Rectal smooth muscle tissue (tissue), 1 donor: ENCODE measurements around the gene METTL24.
"Not testable (repeated sequence)": the region's sequence is repeated elsewhere in the genome, so short reads cannot be mapped to it uniquely, and the experiment has no call there.

Experiments used
- H3K27ac ChIP-seq: one replicate; pipeline ENCODE4 v1.7.0; 2013; ENCODE audit warnings: low read depth, low read length, inconsistent platforms
- H3K27me3 ChIP-seq: one replicate; pipeline ENCODE4 v1.7.0; 2013; ENCODE audit warnings: low read length; ENCODE audit not compliant: control insufficient read depth, insufficient read depth
- H3K36me3 ChIP-seq: one replicate; pipeline ENCODE4 v1.7.0; 2013; ENCODE audit warnings: low read length; ENCODE audit not compliant: control insufficient read depth, insufficient read depth
- H3K4me1 ChIP-seq: one replicate; pipeline ENCODE4 v1.7.0; 2013; ENCODE audit warnings: low read length; ENCODE audit not compliant: control insufficient read depth, insufficient read depth
- H3K4me3 ChIP-seq: one replicate; pipeline ENCODE4 v1.7.0; 2013; ENCODE audit warnings: low read length
- H3K9ac ChIP-seq: one replicate; pipeline ENCODE4 v1.7.0; 2013; ENCODE audit warnings: low read length

The METTL24 gene

GRCh38 chr6:110356778-110357177 lies 1.4 kb downstream of the METTL24 start:
- no peaks in the 10 kb centered on the region for H3K27me3 ChIP-seq
- peaks cover 50% of the 10 kb centered on the region for H3K4me1 ChIP-seq
- no peaks in the 10 kb centered on the region for H3K36me3 ChIP-seq
- peak overlapping the region; percentile 97 for H3K27ac ChIP-seq
- H3K4me3 ChIP-seq = peak overlapping the region; percentile 73
- H3K9ac ChIP-seq = peak overlapping the region; percentile 82

DNA sequence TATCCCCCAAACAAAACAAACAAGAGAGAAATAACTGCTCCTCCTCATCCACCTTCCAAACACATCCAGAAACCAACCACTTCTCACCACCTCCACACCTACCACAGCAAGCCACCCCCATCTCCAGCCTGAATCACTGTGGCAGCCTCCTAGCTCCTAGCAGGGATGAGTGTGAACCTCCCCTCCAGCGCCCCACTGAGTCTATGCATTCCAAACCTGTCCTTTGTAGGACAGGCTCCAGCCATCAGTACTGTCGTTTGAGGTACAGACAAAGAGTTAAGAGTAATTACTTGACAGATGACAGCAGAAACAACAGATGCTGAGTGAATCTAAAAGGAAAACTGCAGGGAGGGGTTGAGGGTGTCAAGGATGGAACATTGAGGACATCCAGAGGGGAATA lies 2.4 kb downstream of the METTL24 start:
- Histone ChIP-seq H3K4me1 (peaks cover 56% of the 10 kb centered on the region), H3K27me3 (no peaks in the 10 kb centered on the region), H3K36me3 (no peaks in the 10 kb centered on the region), H3K4me3 (peak overlapping the region; percentile 73), H3K9ac (no peak overlapping the region), H3K27ac (peak overlapping the region; percentile 97)

DNA sequence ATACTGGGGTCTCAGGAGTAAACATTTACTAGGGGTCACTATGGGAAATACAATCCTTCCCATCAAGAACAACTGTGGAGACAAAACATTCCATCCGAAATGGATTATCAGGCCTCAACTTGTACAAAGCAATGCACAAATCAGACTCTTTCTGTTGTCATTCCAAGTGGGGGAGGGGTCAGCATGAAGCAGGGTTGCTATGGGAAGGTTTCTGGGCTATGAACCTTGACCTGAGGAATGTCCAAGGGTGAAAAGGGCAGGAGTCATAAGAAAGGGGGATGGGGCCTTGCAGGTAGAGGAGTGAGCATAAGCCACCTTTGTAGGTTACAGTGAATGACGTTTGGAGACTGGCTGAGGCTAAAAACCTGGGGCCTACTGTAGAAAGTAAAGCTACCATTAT lies 3.1 kb downstream of the METTL24 start:
- Histone ChIP-seq H3K36me3 (no peaks in the 10 kb centered on the region), H3K27me3 (no peaks in the 10 kb centered on the region), H3K9ac (no peak overlapping the region), H3K4me1 (peaks cover 56% of the 10 kb centered on the region), H3K4me3 (peak overlapping the region; percentile 73), H3K27ac (peak overlapping the region; percentile 97)

DNA sequence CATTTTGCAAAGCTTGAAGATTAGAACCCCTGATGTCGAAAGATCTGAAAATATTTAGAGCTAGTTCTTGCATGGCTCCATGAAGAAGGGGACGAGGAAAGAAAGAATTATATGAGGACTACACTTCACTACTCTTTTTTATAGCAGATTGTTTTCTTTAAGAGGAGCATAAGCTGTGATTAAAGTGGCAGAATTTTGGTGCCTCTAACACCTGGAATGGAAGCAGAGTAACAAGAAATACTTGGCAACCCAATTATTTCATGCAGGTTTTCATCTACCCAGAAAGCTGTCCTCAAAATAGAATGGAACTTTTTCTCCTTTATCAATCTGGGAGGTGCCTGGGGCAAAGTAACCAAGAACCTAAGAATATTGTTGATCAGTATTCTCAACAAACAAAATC lies 4.0 kb downstream of the METTL24 start:
- H3K4me1 ChIP-seq = peaks cover 57% of the 10 kb centered on the region
- H3K9ac ChIP-seq = no peak overlapping the region
- H3K36me3 ChIP-seq = no peaks in the 10 kb centered on the region
- no peak overlapping the region for H3K4me3 ChIP-seq
- H3K27ac ChIP-seq = peak overlapping the region; percentile 97
- H3K27me3 ChIP-seq = no peaks in the 10 kb centered on the region

GRCh38 chr6:110353457-110354001 lies 4.6 kb downstream of the METTL24 start:
- Histone ChIP-seq H3K36me3 (no peaks in the 10 kb centered on the region), H3K9ac (no peak overlapping the region), H3K27ac (peak overlapping the region; percentile 97), H3K27me3 (no peaks in the 10 kb centered on the region), H3K4me3 (no peak overlapping the region), H3K4me1 (peaks cover 55% of the 10 kb centered on the region)

DNA sequence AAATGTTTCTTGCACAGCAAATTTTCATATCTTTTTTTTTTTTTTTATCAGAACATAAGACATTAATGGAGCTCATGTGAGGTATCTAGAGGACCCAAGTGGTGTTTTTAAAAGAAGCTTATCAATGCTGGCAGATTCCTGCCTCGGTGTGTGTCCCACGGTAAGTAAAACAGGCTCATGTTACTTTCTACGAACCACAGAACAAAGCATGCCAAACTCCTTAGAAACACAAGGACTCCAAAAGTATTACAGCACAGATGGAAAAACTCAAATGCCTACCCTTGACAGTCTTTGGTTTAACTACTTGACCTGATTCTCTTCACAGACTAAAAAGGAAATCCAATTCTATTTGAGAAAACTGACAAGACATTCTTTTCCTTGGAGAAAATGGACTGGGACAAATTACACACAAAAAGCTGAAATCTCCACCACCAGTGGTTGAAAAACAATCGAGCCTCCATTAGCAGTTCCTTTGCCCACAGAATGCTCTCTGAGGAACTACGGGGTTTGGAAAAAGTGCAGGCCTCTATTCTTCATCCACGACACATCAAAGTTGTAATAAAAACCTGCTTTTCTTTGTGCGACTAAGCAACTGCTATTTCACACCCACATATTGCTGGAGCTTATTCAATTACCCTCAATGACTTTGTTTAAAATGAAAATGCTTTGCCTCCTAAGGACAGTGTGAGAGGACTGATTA lies 5.4 kb downstream of the METTL24 start:
- H3K36me3 ChIP-seq = no peaks in the 10 kb centered on the region
- H3K9ac ChIP-seq = no peak overlapping the region
- H3K27ac ChIP-seq = peak overlapping the region; percentile 97
- H3K4me1 ChIP-seq = peaks cover 60% of the 10 kb centered on the region
- H3K27me3 ChIP-seq = no peaks in the 10 kb centered on the region
- H3K4me3 ChIP-seq = no peak overlapping the region

DNA sequence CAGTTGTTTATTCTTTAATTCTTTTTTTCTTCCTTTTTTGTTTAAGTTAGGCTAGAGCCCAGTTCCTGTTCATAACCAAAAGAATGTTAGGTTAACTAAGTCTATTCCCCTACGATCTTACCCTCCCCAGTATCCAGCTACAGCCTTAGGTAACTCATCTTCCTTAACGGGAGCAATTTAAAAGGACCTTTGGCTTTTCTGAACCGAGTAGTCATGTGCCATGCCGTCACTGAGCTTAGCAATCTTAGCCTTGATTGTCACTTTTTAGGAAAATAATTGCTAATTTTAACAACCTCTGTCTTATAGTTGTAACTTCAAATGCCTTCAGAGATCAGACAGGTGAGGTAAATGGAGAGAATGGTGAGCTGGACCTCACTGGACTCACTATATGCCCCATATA lies 6.2 kb downstream of the METTL24 start:
- Histone ChIP-seq H3K27ac (peak overlapping the region; percentile 97), H3K27me3 (no peaks in the 10 kb centered on the region), H3K36me3 (no peaks in the 10 kb centered on the region), H3K4me1 (peaks cover 62% of the 10 kb centered on the region), H3K9ac (no peak overlapping the region), H3K4me3 (no peak overlapping the region)

DNA sequence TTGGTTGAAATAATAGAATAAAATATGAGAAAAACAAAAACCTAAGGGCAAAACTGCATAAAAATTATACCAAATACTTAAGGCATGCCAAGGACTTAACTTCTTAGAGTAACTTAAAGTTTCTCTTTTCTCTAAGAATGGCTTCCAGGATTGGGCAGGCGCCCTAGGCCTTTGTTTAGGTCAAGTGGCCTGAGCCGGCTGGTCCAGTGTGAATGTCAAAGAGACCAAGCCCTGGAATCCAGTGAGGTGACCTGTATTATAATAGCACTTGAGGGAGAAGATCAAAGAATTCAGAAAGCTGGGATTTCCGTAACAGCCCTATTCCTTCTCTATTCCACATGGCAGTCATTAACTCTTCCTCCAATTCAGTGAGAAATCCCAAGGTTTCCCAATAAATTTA lies 6.6 kb downstream of the METTL24 start:
- H3K9ac ChIP-seq = no peak overlapping the region
- H3K27ac ChIP-seq = peak overlapping the region; percentile 97
- peaks cover 63% of the 10 kb centered on the region for H3K4me1 ChIP-seq
- H3K36me3 ChIP-seq = no peaks in the 10 kb centered on the region
- H3K27me3 ChIP-seq = no peaks in the 10 kb centered on the region
- H3K4me3 ChIP-seq = no peak overlapping the region

DNA sequence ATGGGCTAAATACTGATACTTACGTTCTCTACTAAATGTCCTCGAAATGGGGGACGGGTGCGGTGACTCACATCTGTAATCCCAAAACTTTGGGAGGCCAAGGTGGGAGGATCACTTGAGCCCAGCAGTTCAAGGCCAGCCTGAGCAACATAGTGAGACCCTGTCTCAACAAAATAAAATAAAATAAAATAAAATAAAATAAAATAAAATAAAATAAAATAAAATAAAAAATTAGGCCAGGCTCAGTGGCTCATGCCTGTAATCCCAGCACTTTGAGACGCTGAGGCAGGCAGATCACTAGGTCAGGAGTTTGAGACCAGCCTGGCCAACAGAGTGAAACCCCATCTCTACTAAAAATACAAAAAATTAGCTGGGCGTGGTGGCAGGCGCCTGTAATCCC lies 7.6 kb downstream of the METTL24 start:
- H3K9ac ChIP-seq, H3K36me3 ChIP-seq, H3K27me3 ChIP-seq, H3K4me3 ChIP-seq: not testable (repeated sequence)
- Histone ChIP-seq H3K4me1 (peaks cover 60% of the 10 kb centered on the region), H3K27ac (peak overlapping the region; percentile 21)

DNA sequence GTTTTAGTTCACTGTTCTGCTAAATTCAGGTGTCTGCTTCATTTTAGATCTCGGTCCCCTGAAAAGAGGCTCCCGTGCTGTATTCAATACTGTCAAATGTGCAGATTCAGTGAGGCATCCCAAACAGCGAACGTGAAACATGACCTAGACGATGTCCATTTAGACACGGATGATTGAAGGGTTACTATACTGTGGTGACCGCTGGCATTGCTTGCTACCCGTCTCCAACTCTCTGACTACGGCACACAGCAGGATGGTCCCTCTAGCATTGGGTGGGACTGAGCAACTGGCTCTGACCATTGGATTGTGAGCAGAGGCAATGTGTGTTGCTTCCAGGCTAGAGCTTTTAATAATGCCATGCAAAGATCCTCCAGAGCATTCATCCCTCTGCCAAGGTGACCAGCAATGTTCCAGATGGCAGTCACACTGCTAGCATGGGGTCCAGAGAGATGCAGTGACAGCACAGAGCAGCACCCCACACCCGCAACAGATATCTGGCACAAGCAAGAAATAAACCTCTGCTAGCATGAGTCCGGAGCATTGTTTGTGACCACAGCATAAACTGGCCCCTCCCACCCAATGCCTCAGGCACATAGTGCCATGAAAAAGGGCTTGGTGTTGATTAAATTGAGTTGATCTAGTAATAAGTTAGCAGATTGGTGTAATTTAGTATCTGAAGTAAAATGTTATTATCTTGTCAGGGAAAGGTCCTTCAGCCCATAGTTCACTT lies 9.0 kb downstream of the METTL24 start:
- H3K27me3 ChIP-seq = no peaks in the 10 kb centered on the region
- H3K36me3 ChIP-seq = no peaks in the 10 kb centered on the region
- H3K4me3 ChIP-seq = no peak overlapping the region
- H3K9ac ChIP-seq = no peak overlapping the region
- H3K4me1 ChIP-seq = peaks cover 46% of the 10 kb centered on the region
- H3K27ac ChIP-seq = peak overlapping the region; percentile 82

DNA sequence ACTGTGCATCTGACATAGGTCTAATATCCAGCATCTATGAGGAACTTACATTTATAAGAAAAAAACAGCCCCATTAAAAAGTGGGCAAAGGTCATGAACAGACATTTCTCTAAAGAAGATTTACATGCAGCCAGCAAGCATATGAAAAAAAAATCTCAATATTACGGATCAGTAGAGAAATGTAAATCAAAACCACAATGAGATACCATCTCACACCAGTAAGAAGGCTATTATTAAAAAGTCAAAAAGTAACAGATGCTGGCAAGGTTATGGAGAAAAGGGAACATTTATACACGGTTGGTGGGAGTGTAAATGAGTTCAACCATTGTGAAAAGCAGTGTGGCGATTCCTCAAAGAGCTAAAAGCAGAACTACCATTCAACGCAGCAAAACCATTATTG lies 13.1 kb downstream of the METTL24 start:
- H3K36me3 ChIP-seq = no peaks in the 10 kb centered on the region
- no peaks in the 10 kb centered on the region for H3K27me3 ChIP-seq
- peaks cover 47% of the 10 kb centered on the region for H3K4me1 ChIP-seq
- no peak overlapping the region for H3K27ac ChIP-seq
- no peak overlapping the region for H3K9ac ChIP-seq
- no peak overlapping the region for H3K4me3 ChIP-seq

DNA sequence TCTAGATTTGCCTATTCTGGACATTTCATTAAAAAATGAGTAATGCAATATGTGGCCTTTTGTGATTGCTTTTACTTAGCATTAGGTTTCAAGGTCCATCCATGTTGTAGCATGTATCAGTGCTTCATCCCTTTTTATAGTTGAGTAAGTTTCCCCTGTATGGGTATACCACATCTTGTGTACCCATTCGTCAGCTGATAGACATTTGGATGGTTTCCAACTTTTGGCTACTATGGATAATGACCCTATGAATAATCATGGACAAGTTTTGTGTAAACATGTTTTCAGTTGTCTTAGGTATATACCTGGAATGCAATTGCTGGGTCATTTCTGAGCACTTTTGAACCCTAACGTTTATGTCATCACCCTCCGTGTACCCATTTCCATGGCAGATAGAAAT lies 15.4 kb downstream of the METTL24 start:
- peaks cover 38% of the 10 kb centered on the region for H3K4me1 ChIP-seq
- H3K36me3 ChIP-seq = no peaks in the 10 kb centered on the region
- H3K27me3 ChIP-seq = no peaks in the 10 kb centered on the region
- no peak overlapping the region for H3K27ac ChIP-seq
- H3K9ac ChIP-seq = no peak overlapping the region
- no peak overlapping the region for H3K4me3 ChIP-seq
